Skeletal muscle cell (primary cell): Measurements from ENCODE around the gene ACOT8.
"Not testable (repeated sequence)": the region's sequence is repeated elsewhere in the genome, so short reads cannot be mapped to it uniquely, and the experiment has no call there.

ENCODE experiments used
- DNase-seq: peaks from one replicate; pipeline ENCODE4 v3.0.0-alpha.2; 2010; ENCODE audit warnings: low read depth
- H3K4me3 ChIP-seq: 2 replicates; pipeline ENCODE4 v1.5.1; 2011; ENCODE audit warnings: low read depth, mild to moderate bottlenecking, control low read depth, low read length, moderate library complexity

ACOT8 gene

DNA sequence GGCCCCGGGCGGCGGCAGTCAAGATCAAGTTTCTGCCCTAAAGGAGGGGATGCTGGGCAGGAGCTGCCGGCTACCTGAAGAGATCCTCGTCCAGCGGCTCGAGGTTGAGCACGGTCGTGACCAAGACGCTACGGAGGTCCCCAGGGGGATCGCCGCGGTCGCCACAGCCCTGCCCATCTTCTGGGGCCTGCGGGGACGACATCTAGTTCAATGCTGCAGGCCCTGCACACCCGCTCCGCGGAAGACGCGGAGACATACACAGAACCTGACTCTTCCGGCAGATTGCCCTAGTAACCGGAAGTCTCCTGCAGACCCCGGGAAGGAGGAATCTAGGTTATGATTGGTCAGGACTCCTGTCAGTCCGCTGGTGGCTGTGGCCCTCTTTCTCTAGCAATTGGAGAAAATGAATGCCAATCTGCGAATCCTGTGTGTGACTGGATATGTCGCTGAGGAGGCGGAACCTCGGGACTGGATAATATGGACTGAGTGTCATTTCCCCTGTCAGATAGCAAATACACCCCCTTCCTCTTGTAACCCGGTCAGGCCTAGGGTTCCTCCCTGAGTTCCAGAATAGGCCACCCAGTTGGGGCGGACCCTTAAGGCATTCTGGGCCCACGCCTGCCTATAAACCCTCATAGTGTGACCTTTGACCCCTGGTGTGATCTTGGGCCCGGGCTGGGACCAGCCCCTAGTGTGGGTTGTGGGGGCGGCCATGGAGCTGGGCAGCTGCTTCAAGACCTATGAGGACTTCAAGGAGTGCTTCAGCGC is at the start of gene ACOT8, which contains the start of gene ZSWIM3:
Gene ACOT8, minus strand, starts transcription at position 279 of the 768 bp plus-strand sequence. Its CDS starts 77 bp downstream, at position 202.
Gene ZSWIM3, plus strand, starts transcription at position 501 of the 768 bp plus-strand sequence. Its CDS starts 212 bp downstream, at position 713.
- peak within 1 kb of the TSS; percentile 90 for H3K4me3 ChIP-seq
- DNase-seq: peak; percentile 100

DNA sequence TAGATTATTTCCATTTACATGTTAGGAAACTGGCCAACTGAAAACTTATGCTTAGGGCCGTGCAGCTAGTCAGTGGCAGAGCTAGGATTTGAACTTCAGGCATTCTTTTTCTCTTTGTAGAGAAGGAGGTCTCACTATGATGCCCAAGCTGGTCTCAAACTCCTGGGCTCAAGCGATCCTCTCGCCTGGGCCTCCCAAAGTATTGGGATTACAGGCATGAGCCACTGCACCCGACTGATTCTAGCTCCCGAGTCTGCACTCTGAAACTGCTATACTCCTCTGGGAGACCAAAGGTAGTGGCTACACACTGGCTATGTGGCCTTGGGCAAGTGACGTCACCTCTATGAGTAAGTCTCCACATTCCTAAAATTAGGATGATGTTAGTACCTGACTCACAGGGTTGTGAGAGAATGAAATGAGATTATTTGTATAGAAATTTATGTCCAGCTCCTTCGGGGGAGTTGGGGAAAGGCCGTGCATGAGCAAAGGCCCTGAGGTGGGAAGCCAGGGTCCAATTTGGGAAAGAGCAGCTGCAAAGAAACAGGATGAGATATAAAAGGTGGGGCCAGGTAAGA is 48.4 kb upstream of the ACOT8 start:
- DNase-seq: no peak
- H3K4me3 ChIP-seq: no peak overlapping the region

DNA sequence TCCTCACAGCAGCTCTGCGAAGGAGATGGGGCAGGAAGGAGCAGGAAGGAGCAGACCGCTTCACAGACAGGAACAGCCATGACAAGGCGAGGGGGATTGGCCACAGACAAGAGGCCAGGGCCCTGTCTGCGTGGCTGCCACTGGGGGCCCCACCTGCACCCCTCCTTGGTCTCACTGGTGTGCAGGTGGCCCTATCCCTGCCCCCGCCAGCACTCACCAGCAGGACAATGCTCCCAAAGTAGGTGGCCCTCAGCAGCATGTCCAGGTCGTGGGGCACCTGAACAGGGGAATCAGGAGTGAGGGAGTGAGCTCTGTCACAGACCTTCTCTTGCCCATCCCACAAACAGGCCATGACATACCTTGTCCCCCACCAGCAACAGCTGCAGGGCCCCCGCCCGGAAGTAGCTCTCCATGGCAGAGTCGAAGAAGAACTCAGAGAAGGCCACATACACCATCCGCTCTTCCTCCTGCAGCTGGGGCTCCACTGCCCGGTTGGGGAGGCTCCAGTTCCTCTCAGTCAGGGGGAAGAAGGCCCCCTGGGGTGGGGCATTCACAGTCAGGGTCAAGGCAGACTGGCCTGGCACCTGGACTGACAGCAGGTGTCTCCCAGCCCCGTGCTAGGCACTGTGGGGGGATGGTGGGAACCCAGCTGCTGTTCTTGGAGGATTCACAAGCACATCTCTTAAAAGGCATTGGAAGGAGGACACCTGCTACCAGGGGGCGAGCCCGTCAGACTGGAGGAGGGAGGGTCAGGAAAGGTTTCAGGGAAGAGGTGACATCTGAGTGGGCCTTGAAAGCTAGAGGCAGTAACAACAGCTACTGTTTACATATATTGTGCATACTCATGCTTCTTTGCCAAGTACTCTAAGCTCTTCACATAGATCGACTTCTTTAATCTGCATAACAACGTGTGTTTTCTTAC is 47.7 kb upstream of the ACOT8 start:
- no peak overlapping the region for H3K4me3 ChIP-seq
- DNase-seq: no peak

DNA sequence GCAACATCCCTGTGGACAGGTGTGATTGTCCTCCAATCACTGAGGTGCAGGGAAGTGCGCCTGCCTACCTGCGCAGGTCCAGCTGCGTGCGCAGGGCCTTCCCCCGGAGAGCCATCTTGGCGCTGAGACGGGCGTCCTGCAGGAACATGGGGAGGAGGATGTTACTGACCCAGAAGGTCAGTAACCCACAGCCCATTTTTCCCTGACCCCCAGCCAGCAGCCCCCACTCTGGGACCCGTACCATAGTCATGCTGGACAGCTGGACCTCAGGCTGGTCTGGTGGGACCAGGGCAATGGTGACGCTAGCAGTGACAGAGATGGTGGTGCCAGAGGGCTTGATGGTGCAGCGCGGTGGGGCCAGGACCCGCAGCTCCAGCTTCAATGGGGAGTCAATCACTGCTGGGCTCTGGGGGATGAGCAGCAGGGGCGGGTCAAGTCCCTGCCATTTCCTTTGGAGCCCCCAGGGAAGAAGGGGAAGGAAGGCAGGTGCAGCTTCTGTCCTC is 45.1 kb upstream of the ACOT8 start:
- H3K4me3 ChIP-seq: no peak overlapping the region
- DNase-seq: no peak

DNA sequence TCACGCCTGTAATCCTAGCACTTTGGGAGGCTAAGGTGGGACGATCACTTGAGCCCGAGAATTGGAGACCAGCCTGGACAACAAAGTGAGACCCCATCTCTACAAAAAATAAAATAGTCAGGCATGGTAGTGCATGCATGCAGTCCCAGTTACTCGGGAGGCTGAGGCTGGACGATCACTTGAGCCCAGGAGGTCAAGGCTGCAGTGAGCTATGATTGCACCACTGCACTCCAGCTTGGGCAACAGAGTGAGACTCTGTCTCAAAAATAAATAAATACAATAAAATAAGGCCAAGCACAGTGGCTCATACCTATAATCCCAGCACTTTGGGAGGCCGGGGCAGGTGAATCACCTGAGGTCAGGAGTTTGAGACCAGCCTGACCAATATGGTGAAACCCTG is 44.1 kb upstream of the ACOT8 start:
- not testable (repeated sequence) for DNase-seq, H3K4me3 ChIP-seq

DNA sequence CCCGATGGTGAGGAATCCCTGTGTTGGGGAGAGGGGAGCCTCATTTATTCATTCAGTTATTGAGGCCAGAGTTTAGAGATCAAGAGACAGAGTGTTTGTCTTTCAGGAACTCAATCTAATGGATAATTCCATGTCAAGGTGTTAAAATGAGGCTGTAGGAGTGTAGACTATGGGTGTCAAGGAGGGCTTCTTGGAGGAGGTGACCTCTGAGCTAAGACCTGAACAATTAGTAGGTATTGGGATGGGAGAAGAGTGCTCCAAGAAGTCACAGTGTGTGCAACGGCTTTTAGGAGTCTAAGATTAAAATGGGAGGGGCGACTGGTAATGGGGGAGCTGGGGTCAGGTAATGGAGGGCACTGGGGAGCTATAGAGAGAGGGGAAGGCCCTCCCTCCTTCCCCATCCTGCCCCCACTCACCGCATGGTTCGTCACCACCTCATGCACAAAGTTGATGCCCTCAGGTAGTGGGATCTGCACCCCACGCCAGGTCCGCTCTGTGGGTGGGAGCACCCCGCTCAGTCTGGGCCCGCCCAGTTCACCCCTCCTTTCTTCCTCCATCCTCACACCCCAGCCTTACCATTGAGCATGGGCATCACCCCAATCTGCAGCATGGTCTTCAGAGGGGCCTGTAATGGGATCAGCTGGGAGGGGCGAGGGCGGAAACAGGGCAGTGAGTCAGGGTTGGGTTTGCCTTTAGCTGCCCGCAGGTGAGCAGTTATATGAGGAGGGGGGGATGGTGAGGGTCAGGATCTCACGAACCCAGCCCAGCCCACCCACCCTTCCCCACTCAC is 42.0 kb upstream of the ACOT8 start:
- H3K4me3 ChIP-seq: no peak overlapping the region
- DNase-seq: no peak

DNA sequence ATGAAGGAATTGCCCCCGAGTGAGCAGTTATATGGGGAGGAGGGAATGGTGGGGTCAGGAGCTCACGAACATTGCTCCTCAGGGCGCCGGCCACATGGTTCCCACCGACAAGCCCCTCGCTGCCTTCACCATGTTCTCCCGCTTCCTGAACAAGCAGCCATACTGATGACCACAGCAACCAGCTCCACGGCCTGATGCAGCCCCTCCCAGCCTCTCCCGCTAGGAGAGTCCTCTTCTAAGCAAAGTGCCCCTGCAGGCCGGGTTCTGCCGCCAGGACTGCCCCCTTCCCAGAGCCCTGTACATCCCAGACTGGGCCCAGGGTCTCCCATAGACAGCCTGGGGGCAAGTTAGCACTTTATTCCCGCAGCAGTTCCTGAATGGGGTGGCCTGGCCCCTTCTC is 41.1 kb upstream of the ACOT8 start:
- H3K4me3 ChIP-seq: no peak overlapping the region

DNA sequence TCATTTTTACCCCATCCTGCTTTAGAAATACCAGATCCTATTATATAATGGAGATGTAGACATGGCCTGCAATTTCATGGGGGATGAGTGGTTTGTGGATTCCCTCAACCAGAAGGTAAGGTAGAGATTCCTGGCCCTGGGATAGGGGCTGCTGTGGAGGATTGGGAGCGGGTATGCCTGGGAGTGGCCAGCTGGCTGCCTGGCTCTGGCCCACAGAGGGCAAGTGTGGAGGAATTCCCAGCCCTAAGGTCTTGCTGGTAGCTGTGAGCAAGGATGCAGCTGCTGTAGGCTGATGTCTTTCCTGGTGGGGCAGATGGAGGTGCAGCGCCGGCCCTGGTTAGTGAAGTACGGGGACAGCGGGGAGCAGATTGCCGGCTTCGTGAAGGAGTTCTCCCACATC is 40.5 kb upstream of the ACOT8 start:
- no peak for DNase-seq

More for the DNA sequence above, 41.1 kb upstream of the ACOT8 start:
- no peak for DNase-seq

DNA sequence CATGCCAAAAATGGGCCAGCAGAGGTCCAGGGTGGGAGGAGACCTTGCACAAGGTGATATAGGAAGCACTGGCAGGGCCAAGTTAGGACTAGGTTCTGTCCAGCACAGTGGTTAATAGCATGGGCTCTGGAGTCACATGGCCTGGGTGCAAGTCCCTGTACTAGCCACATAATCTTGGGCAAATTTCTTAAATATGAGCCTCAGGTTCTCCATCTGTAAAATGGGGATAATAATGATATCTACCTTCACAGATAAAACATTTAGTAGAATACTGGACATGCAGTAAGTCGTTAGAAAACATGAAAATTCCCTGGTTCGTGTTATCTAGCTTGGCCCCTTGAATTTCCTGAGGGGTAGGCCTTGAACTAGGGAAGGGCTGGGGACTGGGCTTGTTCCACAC is 40.1 kb upstream of the ACOT8 start:
- no peak for DNase-seq
- H3K4me3 ChIP-seq: no peak overlapping the region

More for the DNA sequence above, 40.5 kb upstream of the ACOT8 start:
- no peak overlapping the region for H3K4me3 ChIP-seq

DNA sequence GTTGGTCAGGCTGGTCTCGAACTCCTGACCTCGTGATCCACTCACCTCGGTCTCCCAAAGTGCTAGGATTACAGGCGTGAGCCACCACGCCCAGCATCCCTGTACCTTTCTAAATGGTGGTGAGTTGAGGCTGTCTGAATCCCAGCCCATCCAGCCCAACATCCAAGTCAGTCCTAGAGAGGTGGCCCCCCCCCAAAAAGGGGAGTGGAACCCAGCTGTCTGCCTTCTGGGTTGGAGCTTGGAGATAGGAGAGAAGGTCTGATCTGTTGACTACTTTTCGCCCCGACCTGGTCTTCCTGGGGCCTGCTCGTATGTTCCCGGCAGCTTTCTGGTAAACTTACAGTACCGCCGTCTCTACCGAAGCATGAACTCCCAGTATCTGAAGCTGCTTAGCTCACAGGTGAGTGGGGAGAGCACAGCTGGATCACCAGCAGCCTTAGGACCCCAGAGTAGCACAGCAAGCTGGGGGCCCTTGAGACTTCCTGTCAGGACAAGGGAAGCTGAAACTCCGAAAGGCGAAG is 39.5 kb upstream of the ACOT8 start:
- H3K4me3 ChIP-seq: no peak overlapping the region
- DNase-seq: no peak

DNA sequence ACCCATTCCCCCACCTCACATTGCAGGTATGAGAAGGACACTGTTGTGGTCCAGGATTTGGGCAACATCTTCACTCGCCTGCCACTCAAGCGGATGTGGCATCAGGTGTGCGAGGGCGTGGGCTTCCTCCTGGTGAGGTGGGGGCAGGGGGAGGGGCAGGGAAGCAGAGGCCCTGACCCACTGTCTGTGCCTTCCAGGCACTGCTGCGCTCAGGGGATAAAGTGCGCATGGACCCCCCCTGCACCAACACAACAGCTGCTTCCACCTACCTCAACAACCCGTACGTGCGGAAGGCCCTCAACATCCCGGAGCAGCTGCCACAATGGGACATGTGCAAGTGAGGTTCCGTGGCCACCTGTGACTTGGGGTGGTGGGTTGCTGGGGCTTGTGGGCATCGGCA is 37.6 kb upstream of the ACOT8 start:
- H3K4me3 ChIP-seq: no peak overlapping the region
- DNase-seq: no peak

DNA sequence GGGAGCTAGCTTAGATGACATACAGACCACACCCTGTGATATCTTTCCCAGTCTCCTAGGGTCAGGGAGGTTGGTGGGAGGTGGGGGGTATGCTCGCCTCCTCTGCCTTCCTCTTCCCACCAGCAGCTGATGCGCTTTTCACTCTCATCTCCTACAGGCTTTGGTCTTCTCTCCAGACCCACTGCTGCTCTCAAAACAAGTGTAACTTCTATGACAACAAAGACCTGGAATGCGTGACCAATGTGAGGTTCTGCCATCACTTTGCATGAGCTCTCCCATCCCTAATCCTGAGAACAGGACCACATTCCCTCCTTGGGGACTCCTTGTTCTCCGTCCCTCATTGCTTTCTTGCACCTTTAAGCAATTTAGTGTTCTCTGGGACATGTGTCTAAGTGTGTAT is 36.6 kb upstream of the ACOT8 start:
- no peak for DNase-seq
- H3K4me3 ChIP-seq: no peak overlapping the region

DNA sequence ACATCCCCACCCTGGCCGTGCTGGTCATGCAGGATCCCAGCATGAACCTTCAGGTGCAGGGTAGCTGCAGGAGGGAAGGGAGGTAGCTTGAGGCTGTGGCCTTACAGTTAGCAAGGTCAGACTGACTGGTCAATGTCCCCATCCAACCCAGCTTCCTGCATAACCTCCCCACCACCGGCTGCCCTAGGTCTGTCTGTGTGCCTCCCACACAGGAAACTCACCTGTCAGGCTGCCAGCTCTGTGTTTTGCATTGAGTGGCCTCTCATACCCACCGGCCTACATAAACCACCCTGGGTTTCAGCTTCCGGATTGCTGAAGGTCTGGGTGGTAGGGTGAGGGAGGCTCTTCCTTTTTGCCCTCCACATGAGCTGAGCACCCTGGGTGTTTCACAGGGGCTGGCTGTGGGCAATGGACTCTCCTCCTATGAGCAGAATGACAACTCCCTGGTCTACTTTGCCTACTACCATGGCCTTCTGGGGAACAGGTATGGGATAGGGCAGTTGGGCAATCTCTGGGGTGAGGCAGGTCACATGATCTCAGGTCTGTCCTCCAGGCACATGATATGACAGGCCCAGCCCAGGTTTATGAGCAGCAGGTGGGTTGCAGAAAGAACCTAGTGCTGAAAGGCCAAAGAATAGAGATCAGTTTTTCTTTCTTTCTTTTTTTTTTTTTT is 35.8 kb upstream of the ACOT8 start:
- no peak for DNase-seq
- no peak overlapping the region for H3K4me3 ChIP-seq

DNA sequence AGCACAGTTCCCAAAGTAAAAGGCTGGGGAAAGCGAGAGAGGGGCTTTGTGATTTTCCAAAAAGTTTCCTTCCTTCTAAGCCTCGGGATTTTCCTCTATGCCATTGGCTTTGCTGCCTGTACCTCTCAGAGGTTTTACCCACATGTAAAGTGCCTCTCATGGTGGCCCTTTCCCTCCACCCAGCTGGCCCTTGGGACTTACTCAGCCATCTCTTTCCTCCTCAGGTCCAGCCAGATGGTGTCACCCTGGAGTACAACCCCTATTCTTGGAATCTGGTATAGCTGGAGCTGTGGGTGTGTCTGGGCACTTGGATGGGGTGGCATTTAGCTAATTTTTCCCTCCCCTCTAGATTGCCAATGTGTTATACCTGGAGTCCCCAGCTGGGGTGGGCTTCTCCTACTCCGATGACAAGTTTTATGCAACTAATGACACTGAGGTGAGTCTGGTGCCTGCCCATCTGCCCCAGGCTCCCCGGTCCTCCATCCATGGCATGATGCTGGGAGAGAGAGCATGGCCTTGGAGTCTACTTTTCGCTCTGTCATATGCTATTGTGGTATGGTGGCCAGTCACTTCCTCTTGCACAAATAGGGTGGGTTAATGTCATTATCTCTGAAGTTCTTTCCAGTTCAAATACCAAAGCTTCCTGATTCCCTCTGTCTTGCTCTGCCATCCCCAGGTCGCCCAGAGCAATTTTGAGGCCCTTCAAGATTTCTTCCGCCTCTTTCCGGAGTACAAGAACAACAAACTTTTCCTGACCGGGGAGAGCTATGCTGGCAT is 35.0 kb upstream of the ACOT8 start:
- H3K4me3 ChIP-seq: peak overlapping the region; percentile 75
- no peak for DNase-seq

DNA sequence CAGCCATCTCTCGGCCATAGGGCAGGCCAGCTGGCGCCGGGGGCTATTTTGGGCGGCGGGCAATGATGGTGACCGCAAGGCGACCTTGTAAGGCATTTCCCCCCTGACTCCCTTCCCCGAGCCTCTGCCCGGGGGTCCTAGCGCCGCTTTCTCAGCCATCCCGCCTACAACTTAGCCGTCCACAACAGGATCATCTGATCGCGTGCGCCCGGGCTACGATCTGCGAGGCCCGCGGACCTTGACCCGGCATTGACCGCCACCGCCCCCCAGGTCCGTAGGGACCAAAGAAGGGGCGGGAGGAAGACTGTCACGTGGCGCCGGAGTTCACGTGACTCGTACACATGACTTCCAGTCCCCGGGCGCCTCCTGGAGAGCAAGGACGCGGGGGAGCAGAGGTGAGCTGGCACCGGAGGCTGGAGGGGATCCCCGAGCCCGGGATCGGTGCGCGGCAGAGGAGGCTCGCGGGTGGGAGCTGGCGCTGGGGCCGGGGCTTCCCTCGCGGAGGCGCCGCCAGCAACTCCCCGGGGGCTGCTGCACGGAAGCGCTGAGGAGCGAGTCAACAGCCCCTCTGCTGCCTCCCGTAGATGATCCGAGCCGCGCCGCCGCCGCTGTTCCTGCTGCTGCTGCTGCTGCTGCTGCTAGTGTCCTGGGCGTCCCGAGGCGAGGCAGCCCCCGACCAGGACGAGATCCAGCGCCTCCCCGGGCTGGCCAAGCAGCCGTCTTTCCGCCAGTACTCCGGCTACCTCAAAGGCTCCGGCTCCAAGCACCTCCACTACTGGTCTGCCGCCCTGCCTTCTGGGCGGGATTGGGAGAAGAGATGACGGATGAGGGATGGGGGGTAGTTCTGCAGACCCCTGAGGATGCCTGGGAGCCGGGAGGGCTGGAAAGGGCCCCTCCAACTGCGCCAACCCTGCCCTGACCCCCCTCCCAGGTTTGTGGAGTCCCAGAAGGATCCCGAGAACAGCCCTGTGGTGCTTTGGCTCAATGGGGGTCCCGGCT is 34.1 kb upstream of the ACOT8 start, which contains the start of the genes CTSA and NEURL2:
Gene CTSA, plus strand, starts transcription at position 351 of the 999 bp plus-strand sequence. Its CDS starts 234 bp downstream, at position 585.
Gene NEURL2, minus strand, starts transcription at position 224 of the 999 bp plus-strand sequence. Its CDS starts 217 bp downstream, at position 7.
- peak within 1 kb of the TSS; percentile 75 for H3K4me3 ChIP-seq
- peak; percentile 83 for DNase-seq
